ENCODE measurements around the gene MCTP1.

Gene MCTP1

GRCh38 chr5:95284572-95285408 lies at the start of gene MCTP1:
Gene MCTP1 (minus strand): TSS chr5:95285094.
- DNase-seq (ENCODE audit: low read depth), result no peak

GRCh38 chr5:95332158-95332557 lies 47.3 kb upstream of the MCTP1 start:
- DNase-seq (ENCODE audit: low read depth), result no peak

- no peak for DNase-seq (ENCODE audit: low read depth)
Observed at GRCh38 chr5:95331358-95331757, 46.5 kb upstream of the MCTP1 start.

- no peak for DNase-seq (ENCODE audit: low read depth)
Observed at GRCh38 chr5:95327211-95327610, 42.3 kb upstream of the MCTP1 start.

- no peak for DNase-seq (ENCODE audit: low read depth)
Observed at GRCh38 chr5:95317687-95318086, 32.8 kb upstream of the MCTP1 start.

GRCh38 chr5:95317085-95317484 lies 32.2 kb upstream of the MCTP1 start:
- no peak for DNase-seq (ENCODE audit: low read depth)

GRCh38 chr5:95304711-95305110 lies 19.8 kb upstream of the MCTP1 start:
- no peak for DNase-seq (ENCODE audit: low read depth)

- no peak for DNase-seq (ENCODE audit: low read depth)
Observed at GRCh38 chr5:95298651-95299050, 13.8 kb upstream of the MCTP1 start.

GRCh38 chr5:95296291-95296690 lies 11.4 kb upstream of the MCTP1 start:
- DNase-seq (ENCODE audit: low read depth), result no peak

GRCh38 chr5:95285409-95285755 lies 488 bp upstream of the MCTP1 start:
- DNase-seq (ENCODE audit: low read depth), result no peak

GRCh38 chr5:95283761-95284571 lies 928 bp downstream of the MCTP1 start:
- no peak for DNase-seq (ENCODE audit: low read depth)

GRCh38 chr5:95283022-95283615 lies 1.8 kb downstream of the MCTP1 start:
- DNase-seq (ENCODE audit: low read depth), result no peak

GRCh38 chr5:95281226-95281625 lies 3.7 kb downstream of the MCTP1 start:
- no peak for DNase-seq (ENCODE audit: low read depth)

GRCh38 chr5:95280401-95281095 lies 4.3 kb downstream of the MCTP1 start:
- no peak for DNase-seq (ENCODE audit: low read depth)

- no peak for DNase-seq (ENCODE audit: low read depth)
Observed at GRCh38 chr5:95274011-95274410, 10.9 kb downstream of the MCTP1 start.

GRCh38 chr5:95272316-95272929 lies 12.5 kb downstream of the MCTP1 start:
- DNase-seq (ENCODE audit: low read depth), result no peak

- no peak for DNase-seq (ENCODE audit: low read depth)
Observed at GRCh38 chr5:95262933-95263660, 21.8 kb downstream of the MCTP1 start.

- DNase-seq (ENCODE audit: low read depth), result no peak
Observed at GRCh38 chr5:95261437-95262175, 23.3 kb downstream of the MCTP1 start.

- DNase-seq (ENCODE audit: low read depth), result no peak
Observed at GRCh38 chr5:95256991-95257390, 27.9 kb downstream of the MCTP1 start.

- no peak for DNase-seq (ENCODE audit: low read depth)
Observed at GRCh38 chr5:95256446-95256845, 28.4 kb downstream of the MCTP1 start.

Data from activated T-cell treated with anti-CD3 and anti-CD28 coated beads for 24 hours (primary cell).